HEK293 (cell line): ENCODE data around the gene PPARA.

Experiments
- CTCF ChIA-PET: fragments of 350-600 bp; formaldehyde crosslinking; extraction: SDS; loops from one replicate; lab custom pipeline; 2021; ENCODE audit warnings: antibody characterized with exemption; lab: Yijun Ruan, JAX
- POLR2A ChIA-PET: fragments of 300-600 bp; formaldehyde crosslinking; extraction: SDS; loops from one replicate; lab custom pipeline; 2020; ENCODE audit warnings: antibody characterized with exemption, inconsistent platforms; lab: Yijun Ruan, JAX
- H3K27ac ChIP-seq: fragments of 200-500 bp; sonication (Bioruptor generic); 2 replicates; pipeline ENCODE4 v1.5.1; 2014; ENCODE audit warnings: low read depth, low read length, control low read depth, inconsistent platforms; ENCODE audit errors: extremely low read depth
- H3K36me3 ChIP-seq, 2 experiments: fragments of 200-500 bp in 1 of 2; sonication (Bioruptor generic) in 1 of 2; 1 replicate in 1 of 2; 2 replicates in 1 of 2; pipeline ENCODE4 v1.5.1; 2014 to 2017; ENCODE audit warnings: inconsistent platforms in 2 of 2, low read length in 2 of 2; ENCODE audit not compliant: control insufficient read depth in 2 of 2, insufficient read depth in 1 of 2
- H3K4me1 ChIP-seq: fragments of 200-500 bp; sonication (Bioruptor generic); 2 replicates; pipeline ENCODE4 v1.5.1; 2014; ENCODE audit warnings: mild to moderate bottlenecking, low read length, inconsistent platforms; ENCODE audit not compliant: control insufficient read depth, insufficient read depth
- H3K4me3 ChIP-seq: 2 replicates; pipeline ENCODE4 v1.5.1; 2011; ENCODE audit warnings: low read depth, mild to moderate bottlenecking, control low read depth, low read length, moderate library complexity
- H3K9me3 ChIP-seq: fragments of 200-500 bp; sonication (Bioruptor generic); 2 replicates; pipeline ENCODE4 v1.5.1; 2014; ENCODE audit warnings: low read depth, low read length, inconsistent platforms; ENCODE audit not compliant: control insufficient read depth, insufficient read depth
- BCL6B ChIP-seq: fragments of 450-650 bp; formaldehyde crosslinking; IDR thresholded peaks from 2 replicates; pipeline ENCODE4 v1.5.1; 2017; ENCODE audit warnings: missing biosample characterization, missing genetic modification characterization
- EGR2 ChIP-seq: fragments of 450-650 bp; formaldehyde crosslinking; IDR thresholded peaks from 2 replicates; pipeline ENCODE4 v1.5.1; 2016; ENCODE audit warnings: low read depth, missing biosample characterization, missing genetic modification characterization
- HIC1 ChIP-seq: fragments of 450-650 bp; formaldehyde crosslinking; IDR thresholded peaks from 2 replicates; pipeline ENCODE4 v1.5.1; 2016; ENCODE audit warnings: missing biosample characterization, missing genetic modification characterization
- HOXC10 ChIP-seq: sonication (generic); formaldehyde crosslinking; IDR thresholded peaks from 2 replicates; pipeline ENCODE4 v1.8.1; 2023; ENCODE audit warnings: mild to moderate bottlenecking, missing genetic modification reagents
- MZF1 ChIP-seq: fragments of 450-650 bp; formaldehyde crosslinking; IDR thresholded peaks from 2 replicates; pipeline ENCODE4 v1.5.1; 2017; ENCODE audit warnings: missing biosample characterization, missing genetic modification characterization, borderline replicate concordance
- SALL2 ChIP-seq: fragments of 450-650 bp; formaldehyde crosslinking; IDR thresholded peaks from 2 replicates; pipeline ENCODE4 v1.5.0; 2017; ENCODE audit warnings: missing biosample characterization, mild to moderate bottlenecking, missing genetic modification characterization, borderline replicate concordance
- ZFP3 ChIP-seq: fragments of 450-650 bp; formaldehyde crosslinking; IDR thresholded peaks from 2 replicates; pipeline ENCODE4 v1.5.1; 2016; ENCODE audit warnings: low read depth, missing biosample characterization, missing genetic modification characterization
- ZFP41 ChIP-seq: fragments of 450-650 bp; formaldehyde crosslinking; IDR thresholded peaks from 2 replicates; pipeline ENCODE4 v1.5.1; 2016; ENCODE audit warnings: missing biosample characterization, missing genetic modification characterization, borderline replicate concordance
- ZNF112 ChIP-seq: fragments of 450-650 bp; formaldehyde crosslinking; IDR thresholded peaks from 2 replicates; pipeline ENCODE4 v1.5.0; 2017; ENCODE audit warnings: missing biosample characterization, missing genetic modification characterization
- ZNF174 ChIP-seq: fragments of 450-650 bp; formaldehyde crosslinking; IDR thresholded peaks from 2 replicates; pipeline ENCODE4 v1.5.0; 2017; ENCODE audit warnings: missing biosample characterization, mild to moderate bottlenecking, missing genetic modification characterization
- ZNF18 ChIP-seq: fragments of 450-650 bp; formaldehyde crosslinking; IDR thresholded peaks from 2 replicates; pipeline ENCODE4 v1.5.1; 2016; ENCODE audit warnings: missing biosample characterization, missing genetic modification characterization
- ZNF266 ChIP-seq: fragments of 450-650 bp; formaldehyde crosslinking; IDR thresholded peaks from 2 replicates; pipeline ENCODE4 v1.5.1; 2016; ENCODE audit warnings: missing biosample characterization, missing genetic modification characterization, low read depth
- ZNF362 ChIP-seq: fragments of 450-650 bp; formaldehyde crosslinking; IDR thresholded peaks from 2 replicates; pipeline ENCODE4 v1.5.1; 2016; ENCODE audit warnings: missing biosample characterization, missing genetic modification characterization
- ZNF530 ChIP-seq: fragments of 450-650 bp; formaldehyde crosslinking; IDR thresholded peaks from 2 replicates; pipeline ENCODE4 v1.5.1; 2016; ENCODE audit warnings: low read depth, missing biosample characterization, missing genetic modification characterization
- ZNF585B ChIP-seq: fragments of 450-650 bp; formaldehyde crosslinking; IDR thresholded peaks from 2 replicates; pipeline ENCODE4 v1.5.1; 2016; ENCODE audit warnings: missing biosample characterization, missing genetic modification characterization
- ZNF670 ChIP-seq: fragments of 450-650 bp; formaldehyde crosslinking; IDR thresholded peaks from 2 replicates; pipeline ENCODE4 v1.5.1; 2016; ENCODE audit warnings: missing biosample characterization, missing genetic modification characterization, low read depth
- ZSCAN30 ChIP-seq: fragments of 450-650 bp; IDR thresholded peaks from 2 replicates; pipeline ENCODE4 v1.5.1; 2018; ENCODE audit warnings: missing biosample characterization, mild to moderate bottlenecking, missing genetic modification characterization, moderate library complexity

PPARA gene

GRCh38 chr22:46125816-46126765 lies 24.2 kb upstream of the PPARA start (continued):
- TF ChIP-seq HOXC10 (no peak), BCL6B (tag by site-specific recombination) (no peak), ZNF174 (tag by site-specific recombination) (no peak), ZNF585B (tag by site-specific recombination) (no peak), ZNF362 (tag by site-specific recombination) (no peak), MZF1 (no peak), ZNF18 (tag by site-specific recombination) (no peak), ZNF530 (tag by site-specific recombination) (no peak), ZNF266 (tag by site-specific recombination) (no peak), ZNF670 (no peak), ZSCAN30 (tag by site-specific recombination) (no peak)
- TF ChIP-seq, all 188 proteins: peak for 0

GRCh38 chr22:46126853-46127385 lies 23.4 kb upstream of the PPARA start:
- H3K27ac ChIP-seq = no peak overlapping the region
- POLR2A ChIA-PET = no interaction called here
- H3K4me1 ChIP-seq = no peaks in the 10 kb centered on the region; the same call in 1 of the 2 replicates
- CTCF ChIA-PET = no interaction called here
- peak; percentile 59 for TF ChIP-seq EGR2
- TF ChIP-seq ZFP41 (tag by site-specific recombination) = no peak
- peak; percentile 93 for TF ChIP-seq ZFP3 (tag by site-specific recombination)
- no peaks in the 10 kb centered on the region for H3K36me3 ChIP-seq
- no peaks in the 10 kb centered on the region for H3K9me3 ChIP-seq
- H3K4me3 ChIP-seq = no peak overlapping the region

GRCh38 chr22:46127556-46127955 lies 22.8 kb upstream of the PPARA start:
- Histone ChIP-seq H3K4me3 (no peak overlapping the region), H3K27ac (no peak overlapping the region), H3K9me3 (no peaks in the 10 kb centered on the region), H3K36me3 (no peaks in the 10 kb centered on the region), H3K4me1 (no peaks in the 10 kb centered on the region; the same call in 1 of the 2 replicates)
- ChIA-PET CTCF (no interaction called here), POLR2A (interaction anchor here (0.6 kb wide), 1 partner anchor 199 kb away, joined by 3 read pairs; no protein-coding TSS in a partner anchor)
- TF ChIP-seq ZNF112 (tag by site-specific recombination) = no peak
- no peak for TF ChIP-seq SALL2
- no peak for TF ChIP-seq HIC1 (tag by site-specific recombination)
